ENCODE data around the gene LIX1.

DNA sequence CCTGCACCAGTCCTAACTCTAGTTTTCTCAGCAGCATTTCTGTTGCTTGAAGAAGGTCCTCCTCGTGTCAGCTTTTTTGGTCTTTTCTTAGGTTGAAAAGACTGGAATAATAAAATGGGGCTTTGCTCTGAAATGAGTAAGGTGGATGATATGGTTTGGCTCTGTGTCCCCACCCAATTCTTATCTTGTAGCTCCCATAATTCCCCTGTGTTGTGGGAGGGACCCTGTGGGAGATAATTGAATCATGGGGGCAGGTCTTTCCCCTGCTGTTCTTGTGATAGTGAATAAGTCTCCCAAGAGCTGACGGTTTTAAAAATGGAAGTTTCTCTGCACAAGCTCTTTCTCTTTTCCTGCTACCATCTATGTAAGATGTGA lies 53.6 kb downstream of the LIX1 start:
- no peak for TF ChIP-seq POLR2A (IDR thresholded peaks at IDR 0.05)
- TF ChIP-seq, protein P1, sequence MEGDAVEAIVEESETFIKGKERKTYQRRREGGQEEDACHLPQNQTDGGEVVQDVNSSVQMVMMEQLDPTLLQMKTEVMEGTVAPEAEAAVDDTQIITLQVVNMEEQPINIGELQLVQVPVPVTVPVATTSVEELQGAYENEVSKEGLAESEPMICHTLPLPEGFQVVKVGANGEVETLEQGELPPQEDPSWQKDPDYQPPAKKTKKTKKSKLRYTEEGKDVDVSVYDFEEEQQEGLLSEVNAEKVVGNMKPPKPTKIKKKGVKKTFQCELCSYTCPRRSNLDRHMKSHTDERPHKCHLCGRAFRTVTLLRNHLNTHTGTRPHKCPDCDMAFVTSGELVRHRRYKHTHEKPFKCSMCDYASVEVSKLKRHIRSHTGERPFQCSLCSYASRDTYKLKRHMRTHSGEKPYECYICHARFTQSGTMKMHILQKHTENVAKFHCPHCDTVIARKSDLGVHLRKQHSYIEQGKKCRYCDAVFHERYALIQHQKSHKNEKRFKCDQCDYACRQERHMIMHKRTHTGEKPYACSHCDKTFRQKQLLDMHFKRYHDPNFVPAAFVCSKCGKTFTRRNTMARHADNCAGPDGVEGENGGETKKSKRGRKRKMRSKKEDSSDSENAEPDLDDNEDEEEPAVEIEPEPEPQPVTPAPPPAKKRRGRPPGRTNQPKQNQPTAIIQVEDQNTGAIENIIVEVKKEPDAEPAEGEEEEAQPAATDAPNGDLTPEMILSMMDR (IDR thresholded peaks at IDR 0.05) = no peak
